B cell (primary cell): ENCODE measurements around the gene ADCY3.

Experiments used
- CTCF ChIP-seq: fragments of 200-600 bp; IDR thresholded peaks from one replicate; pipeline ENCODE4 v1.8.0; 2022; ENCODE audit warnings: antibody characterized with exemption, mild to moderate bottlenecking
- EZH2 ChIP-seq: IDR thresholded peaks from 2 replicates; pipeline ENCODE4 v1.6.1; 2012; ENCODE audit warnings: borderline replicate concordance, low read depth, mild to moderate bottlenecking, moderate library complexity, low read length; ENCODE audit not compliant: insufficient read depth, poor library complexity, severe bottlenecking

GRCh38 chr2:24881623-24882022, 38.4 kb downstream of the ADCY3 start:
- TF ChIP-seq CTCF (no peak), EZH2 (no peak)
